Osteoblast (primary cell): Measurements from ENCODE around the gene ARHGEF4. TPM values are rescaled to one million over a fixed set of nuclear protein-coding genes. Genes with fewer than 3 reads are reported as not detected.

ENCODE experiments used
- DNase-seq: peaks from one replicate; pipeline ENCODE4 v3.0.0; 2011; ENCODE audit warnings: low spot score, mixed read lengths; ENCODE audit not compliant: insufficient read length; ENCODE audit errors: missing footprints
- H2AFZ ChIP-seq: 2 replicates; pipeline ENCODE4 v1.6.0; 2011; ENCODE audit warnings: mild to moderate bottlenecking, low read length
- H3K27ac ChIP-seq: 2 replicates; pipeline ENCODE4 v1.5.1; 2011; ENCODE audit warnings: mild to moderate bottlenecking, low read depth, low read length, moderate library complexity
- H3K27me3 ChIP-seq: 2 replicates; pipeline ENCODE4 v1.6.0; 2012; ENCODE audit warnings: mild to moderate bottlenecking, control low read depth, inconsistent platforms, low read length, moderate library complexity; ENCODE audit not compliant: insufficient read depth
- H3K36me3 ChIP-seq: 2 replicates; pipeline ENCODE4 v1.5.1; 2011; ENCODE audit warnings: mild to moderate bottlenecking, low read length, control low read depth, moderate library complexity; ENCODE audit not compliant: insufficient read depth
- H3K4me1 ChIP-seq: 2 replicates; pipeline ENCODE4 v1.5.1; 2011; ENCODE audit warnings: mild to moderate bottlenecking, low read length, control low read depth, moderate library complexity; ENCODE audit not compliant: insufficient read depth
- H3K4me2 ChIP-seq: 2 replicates; pipeline ENCODE4 v1.6.0; 2011; ENCODE audit warnings: mild to moderate bottlenecking, low read length; ENCODE audit not compliant: insufficient read depth
- H3K4me3 ChIP-seq: fragments of 200-600 bp; sonication (generic); 3 replicates; pipeline ENCODE4 v1.5.1; 2012; ENCODE audit warnings: mild to moderate bottlenecking, low read length, inconsistent platforms; ENCODE audit not compliant: insufficient read depth
- H3K79me2 ChIP-seq: 2 replicates; pipeline ENCODE4 v1.6.0; 2012; ENCODE audit warnings: mild to moderate bottlenecking, low read length, control low read depth, inconsistent platforms; ENCODE audit not compliant: insufficient read depth
- H3K9me3 ChIP-seq: 2 replicates; pipeline ENCODE4 v1.5.1; 2011; ENCODE audit warnings: low read depth, low read length, control low read depth
- H4K20me1 ChIP-seq: 2 replicates; pipeline ENCODE4 v1.6.0; 2012; ENCODE audit warnings: mild to moderate bottlenecking, low read length, control low read depth; ENCODE audit not compliant: insufficient read depth
- CTCF ChIP-seq: IDR thresholded peaks from 2 replicates; pipeline ENCODE4 v1.5.1; 2011; ENCODE audit warnings: mild to moderate bottlenecking, low read depth, low read length, moderate library complexity; ENCODE audit errors: extremely low read depth
- total RNA-seq: library from RNA; depleted of rRNA; stranded (reverse); fragments of >200 nt; gene quantifications from 2 replicates; pipeline ENCODE4 v1.2.3, GENCODE V29; 2012

The ARHGEF4 gene
- total RNA-seq, 1 donor = 3.6 TPM

GRCh38 chr2:130884503-130884902, 47.8 kb downstream of the ARHGEF4 start:
- Histone ChIP-seq H3K79me2 (no peaks in the 10 kb centered on the region), H3K36me3 (no peaks in the 10 kb centered on the region), H3K4me3 (no peak overlapping the region), H2AFZ (no peak overlapping the region), H3K27ac (no peak overlapping the region), H3K4me2 (no peak overlapping the region), H3K4me1 (no peaks in the 10 kb centered on the region), H3K9me3 (no peaks in the 10 kb centered on the region), H4K20me1 (no peaks in the 10 kb centered on the region), H3K27me3 (no peaks in the 10 kb centered on the region)
- no peak for TF ChIP-seq CTCF
- DNase-seq = no peak

GRCh38 chr2:130887643-130888042, 50.9 kb downstream of the ARHGEF4 start:
- H3K36me3 ChIP-seq = no peaks in the 10 kb centered on the region
- H3K4me1 ChIP-seq = no peaks in the 10 kb centered on the region
- no peak for DNase-seq
- H3K27ac ChIP-seq = no peak overlapping the region
- H4K20me1 ChIP-seq = no peaks in the 10 kb centered on the region
- H3K4me2 ChIP-seq = no peak overlapping the region
- H3K79me2 ChIP-seq = no peaks in the 10 kb centered on the region
- H3K9me3 ChIP-seq = no peaks in the 10 kb centered on the region
- no peak overlapping the region for H3K4me3 ChIP-seq
- no peak overlapping the region for H2AFZ ChIP-seq
- no peaks in the 10 kb centered on the region for H3K27me3 ChIP-seq
- TF ChIP-seq CTCF = no peak

- Histone ChIP-seq H3K4me1 (no peaks in the 10 kb centered on the region), H3K9me3 (no peaks in the 10 kb centered on the region), H3K4me2 (no peak overlapping the region), H4K20me1 (no peaks in the 10 kb centered on the region), H2AFZ (no peak overlapping the region), H3K27ac (no peak overlapping the region), H3K36me3 (no peaks in the 10 kb centered on the region), H3K79me2 (no peaks in the 10 kb centered on the region), H3K27me3 (no peaks in the 10 kb centered on the region), H3K4me3 (no peak overlapping the region)
- no peak for DNase-seq
- TF ChIP-seq CTCF = no peak
These were observed 54.4 kb downstream of the ARHGEF4 start for GRCh38 chr2:130890941-130891669.

- Histone ChIP-seq H4K20me1 (no peaks in the 10 kb centered on the region), H3K36me3 (no peaks in the 10 kb centered on the region), H2AFZ (no peak overlapping the region), H3K4me3 (no peak overlapping the region), H3K9me3 (no peaks in the 10 kb centered on the region), H3K4me1 (no peaks in the 10 kb centered on the region), H3K27me3 (no peaks in the 10 kb centered on the region), H3K27ac (no peak overlapping the region), H3K4me2 (no peak overlapping the region), H3K79me2 (no peaks in the 10 kb centered on the region)
- no peak for DNase-seq
- TF ChIP-seq CTCF = no peak
These were observed 55.3 kb downstream of the ARHGEF4 start for GRCh38 chr2:130891966-130892365.
